ENCODE measurements around the gene POLR3F.
"Not testable (repeated sequence)": the region's sequence is repeated elsewhere in the genome, so short reads cannot be mapped to it uniquely, and the experiment has no call there.

Gene POLR3F, protein sequence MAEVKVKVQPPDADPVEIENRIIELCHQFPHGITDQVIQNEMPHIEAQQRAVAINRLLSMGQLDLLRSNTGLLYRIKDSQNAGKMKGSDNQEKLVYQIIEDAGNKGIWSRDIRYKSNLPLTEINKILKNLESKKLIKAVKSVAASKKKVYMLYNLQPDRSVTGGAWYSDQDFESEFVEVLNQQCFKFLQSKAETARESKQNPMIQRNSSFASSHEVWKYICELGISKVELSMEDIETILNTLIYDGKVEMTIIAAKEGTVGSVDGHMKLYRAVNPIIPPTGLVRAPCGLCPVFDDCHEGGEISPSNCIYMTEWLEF

DNA sequence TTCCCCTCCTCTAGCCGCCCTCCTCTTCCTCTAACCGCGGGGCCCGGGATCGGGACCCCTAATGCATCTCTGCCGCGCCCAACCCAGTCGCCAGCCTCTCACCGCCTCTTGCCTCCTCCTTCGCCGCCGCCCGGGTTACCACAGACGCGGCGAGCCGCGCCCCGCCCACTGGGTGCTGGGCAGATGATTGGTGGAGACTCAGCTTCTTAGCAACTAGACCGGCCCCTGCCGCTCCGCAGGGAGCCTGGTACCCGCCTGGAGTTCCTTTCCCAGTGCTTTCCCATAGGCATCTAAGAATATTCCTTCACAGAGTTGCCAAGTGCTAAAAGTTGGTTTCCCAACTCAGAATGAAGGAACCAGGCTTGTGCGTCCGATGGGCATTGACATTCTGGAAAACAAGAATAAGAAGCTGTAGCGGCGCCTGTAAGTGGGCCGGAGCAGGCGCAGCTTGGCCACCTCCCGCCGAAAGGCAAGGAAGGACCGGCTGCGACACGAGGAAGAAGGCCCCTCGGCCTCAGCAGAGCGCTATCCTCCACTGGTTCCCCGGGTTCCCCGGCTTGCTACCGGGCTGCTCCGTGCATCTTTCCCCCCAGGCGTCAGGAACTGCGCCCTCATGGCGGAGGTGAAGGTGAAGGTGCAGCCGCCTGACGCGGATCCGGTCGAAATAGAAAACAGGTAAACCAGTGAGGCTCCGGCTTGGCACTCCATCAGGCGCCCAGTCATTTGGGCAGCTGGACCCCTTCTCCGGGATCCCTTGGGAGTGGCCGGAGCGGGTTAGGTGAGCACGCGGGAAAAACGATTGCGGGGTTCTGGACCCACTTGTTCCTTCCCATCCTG is at the start of gene POLR3F, which contains the start of gene DZANK1:
Gene POLR3F (plus strand): TSS at position 497 of the 837 bp plus-strand sequence. CDS start 117 bp downstream, at position 614.
Gene DZANK1 (minus strand): TSS at position 137 of the 837 bp plus-strand sequence. CDS start 1,672 bp downstream, outside the sequence.
- peak; percentile 86 for DNase-seq (ENCODE audit: low read depth)

DNA sequence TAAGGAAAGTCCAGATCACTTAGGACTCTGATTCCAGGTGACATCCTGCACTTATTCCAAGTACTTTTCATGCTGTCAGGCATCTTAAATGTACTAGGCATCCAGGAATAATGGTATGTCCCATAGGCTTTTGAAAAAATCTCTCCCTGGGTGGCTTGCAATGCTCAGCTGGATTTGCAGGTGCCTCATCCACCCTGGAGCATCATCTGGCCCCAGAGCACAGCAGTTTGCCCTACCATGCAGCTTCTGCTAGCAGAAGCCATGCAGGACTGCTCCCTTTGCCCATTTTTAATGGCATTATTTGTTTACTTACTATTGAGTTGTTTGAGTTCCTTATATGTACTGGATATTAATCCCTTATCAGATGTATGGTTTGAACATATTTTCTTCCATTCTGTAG is 45.6 kb upstream of the POLR3F start:
- DNase-seq (ENCODE audit: low read depth), result no peak

GRCh38 chr20:18427214-18427613 is 40.0 kb upstream of the POLR3F start:
- no peak for DNase-seq (ENCODE audit: low read depth)

GRCh38 chr20:18428490-18429173 is 38.6 kb upstream of the POLR3F start:
- DNase-seq (ENCODE audit: low read depth), result no peak

DNA sequence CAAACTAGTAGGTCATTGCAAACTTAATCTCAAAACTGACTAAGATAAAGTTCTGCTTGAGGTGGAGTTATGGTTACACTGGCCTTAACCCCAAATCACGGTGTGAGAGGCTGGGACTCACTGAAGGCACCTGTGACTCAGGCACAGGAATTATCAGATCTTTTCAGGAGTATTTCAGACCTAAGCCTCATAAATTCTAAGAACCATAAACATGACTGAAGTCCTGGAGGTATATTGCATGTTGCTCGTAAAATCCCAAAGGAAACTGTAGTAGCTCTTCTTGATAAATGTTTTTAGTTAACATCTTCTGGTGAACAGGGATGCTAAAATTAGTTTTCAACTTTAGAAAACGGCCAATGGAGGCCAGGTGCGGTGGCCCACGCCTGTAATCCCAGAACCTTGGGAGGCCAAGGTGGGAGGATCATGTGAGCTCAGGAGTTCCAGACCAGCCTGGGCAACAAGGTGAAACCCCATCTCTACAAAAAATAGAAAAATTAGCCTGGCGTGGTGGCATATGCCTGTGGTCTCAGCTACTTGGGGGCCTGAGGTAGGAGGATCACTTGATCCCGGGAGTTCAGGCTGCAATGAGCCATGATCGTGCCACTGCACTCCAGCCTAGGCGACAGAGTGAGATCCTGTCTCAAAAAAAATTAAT is 36.9 kb upstream of the POLR3F start:
- no peak for DNase-seq (ENCODE audit: low read depth)

DNA sequence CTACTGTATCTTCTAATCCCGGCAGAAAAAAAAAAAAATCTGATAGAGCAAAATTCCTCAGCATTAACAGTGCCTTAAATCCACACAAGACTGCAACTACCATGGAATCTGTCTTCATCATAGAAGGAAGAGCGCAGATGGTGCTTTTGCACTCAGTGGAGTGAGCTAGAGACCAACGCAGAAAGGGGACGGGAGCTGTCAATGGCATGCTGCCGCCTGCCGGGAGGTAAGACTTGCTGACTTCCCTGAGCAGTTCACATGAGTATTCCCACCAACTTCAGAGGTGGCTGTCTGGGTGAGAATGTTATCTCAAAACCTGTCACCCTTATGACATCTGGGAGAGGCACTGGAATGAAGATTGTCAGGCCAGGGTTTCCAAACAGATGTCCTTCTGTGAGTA is 36.0 kb upstream of the POLR3F start:
- DNase-seq (ENCODE audit: low read depth), result no peak

- no peak for DNase-seq (ENCODE audit: low read depth)
These were observed 30.3 kb upstream of the POLR3F start for GRCh38 chr20:18436847-18437246.

DNA sequence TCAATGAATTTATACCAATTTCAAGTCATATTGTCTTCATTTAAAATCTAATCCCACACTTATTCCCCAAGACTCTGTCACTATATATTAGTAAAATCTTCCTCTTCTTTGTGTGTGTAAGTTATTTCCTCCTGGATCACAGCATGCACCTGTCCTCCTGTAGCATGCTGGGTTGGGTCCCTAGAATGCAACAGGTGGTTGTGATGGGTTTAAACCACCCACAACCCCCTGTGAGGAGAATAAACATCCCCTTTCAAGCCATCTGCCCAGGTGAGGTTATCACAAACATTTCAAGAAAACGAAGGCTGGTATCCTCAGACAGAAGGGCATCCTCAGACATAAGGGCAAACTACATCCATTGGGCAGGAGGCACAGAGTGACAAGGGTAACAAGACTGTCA is 26.8 kb upstream of the POLR3F start:
- DNase-seq (ENCODE audit: low read depth), result no peak

GRCh38 chr20:18443886-18444285 is 23.3 kb upstream of the POLR3F start:
- DNase-seq (ENCODE audit: low read depth), result no peak

DNA sequence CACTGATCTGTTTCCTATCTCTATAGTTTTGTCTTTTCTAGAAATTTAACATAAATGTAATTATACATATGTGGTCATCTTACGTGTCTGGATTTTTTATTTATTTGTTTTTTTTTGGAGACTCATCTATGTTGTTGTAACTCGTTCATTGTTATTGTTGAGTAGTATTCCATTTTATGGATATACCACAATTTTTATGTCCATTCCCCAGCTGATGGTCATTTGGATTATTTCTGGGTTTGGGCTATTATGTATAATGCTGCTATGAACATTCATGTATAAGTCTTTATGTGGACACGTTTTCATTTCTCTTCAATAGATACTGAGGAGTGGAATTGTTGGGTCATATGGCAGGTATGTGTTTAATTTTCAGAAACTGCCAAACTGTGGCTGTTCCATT is 10.6 kb upstream of the POLR3F start:
- DNase-seq (ENCODE audit: low read depth), result no peak

DNA sequence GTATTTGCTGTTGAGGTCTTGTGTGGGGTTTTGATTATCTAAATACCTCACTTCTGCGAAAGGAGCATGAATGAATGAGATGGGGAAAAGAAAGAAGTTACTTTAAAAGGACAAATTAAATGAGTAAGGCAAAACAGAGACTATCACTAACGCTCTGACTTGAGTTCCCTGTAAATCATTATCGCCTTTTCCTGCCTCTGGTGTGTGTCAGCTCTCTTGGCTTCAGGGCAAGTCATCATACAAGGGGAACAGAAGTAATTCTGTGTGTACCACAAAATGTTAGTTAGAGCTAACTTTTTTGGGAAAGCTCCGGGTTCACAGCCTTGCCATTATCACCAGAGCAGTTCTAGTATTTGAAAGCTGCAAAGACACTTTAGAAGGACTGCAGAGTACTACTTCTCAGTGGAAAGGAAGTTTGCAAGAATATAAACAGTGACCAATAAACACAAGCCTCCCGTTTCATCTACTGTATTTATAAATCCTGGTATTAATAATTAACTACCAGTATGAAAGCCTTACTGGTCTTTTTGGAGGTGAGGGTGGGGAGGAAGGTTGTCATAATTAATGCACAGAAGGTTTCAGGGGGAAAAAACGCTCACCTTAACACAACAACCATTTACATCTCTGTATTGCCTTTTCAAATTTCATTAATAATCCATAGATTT is 1.5 kb upstream of the POLR3F start:
- DNase-seq (ENCODE audit: low read depth), result no peak

- no peak for DNase-seq (ENCODE audit: low read depth)
These were observed 656 bp upstream of the POLR3F start for GRCh38 chr20:18466574-18466893.

DNA sequence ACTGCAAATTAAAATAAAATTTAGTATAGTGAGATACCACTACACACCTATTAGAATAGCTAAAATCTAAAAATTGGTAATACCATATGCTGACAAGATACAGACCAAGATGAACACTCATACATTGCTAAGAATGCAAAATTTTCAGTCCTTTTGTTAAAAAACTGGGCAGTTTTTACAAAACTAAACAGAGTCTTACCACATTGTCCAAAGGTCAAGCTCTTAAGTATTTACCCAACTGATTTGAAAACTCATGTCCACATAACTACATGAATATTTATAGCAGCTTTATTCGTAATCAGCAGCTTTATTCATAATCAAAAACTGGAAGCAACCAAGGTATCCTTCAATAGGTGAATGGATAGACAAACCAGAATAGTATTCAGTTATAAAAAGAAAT is 10.0 kb downstream of the POLR3F start:
- DNase-seq (ENCODE audit: low read depth), result no peak

DNA sequence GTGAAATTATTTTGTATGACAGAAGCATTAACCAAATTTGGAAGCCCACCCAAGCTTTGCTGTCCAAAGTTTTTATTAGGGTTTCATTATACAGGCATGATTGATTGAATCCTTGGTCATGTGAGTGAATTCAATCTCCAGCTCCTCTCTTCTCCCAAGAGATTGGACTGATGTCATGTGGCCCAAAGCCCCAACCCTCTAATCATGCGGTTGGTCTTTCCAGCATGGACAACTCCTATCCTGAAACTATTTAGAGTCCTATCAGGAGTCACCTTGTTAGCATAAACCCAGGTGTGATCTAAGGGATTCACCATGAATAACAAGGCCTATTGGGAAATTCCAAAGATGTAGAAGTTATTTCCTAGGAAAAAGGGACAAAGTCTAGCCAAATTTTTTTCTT is 10.6 kb downstream of the POLR3F start:
- DNase-seq (ENCODE audit: low read depth), result no peak

DNA sequence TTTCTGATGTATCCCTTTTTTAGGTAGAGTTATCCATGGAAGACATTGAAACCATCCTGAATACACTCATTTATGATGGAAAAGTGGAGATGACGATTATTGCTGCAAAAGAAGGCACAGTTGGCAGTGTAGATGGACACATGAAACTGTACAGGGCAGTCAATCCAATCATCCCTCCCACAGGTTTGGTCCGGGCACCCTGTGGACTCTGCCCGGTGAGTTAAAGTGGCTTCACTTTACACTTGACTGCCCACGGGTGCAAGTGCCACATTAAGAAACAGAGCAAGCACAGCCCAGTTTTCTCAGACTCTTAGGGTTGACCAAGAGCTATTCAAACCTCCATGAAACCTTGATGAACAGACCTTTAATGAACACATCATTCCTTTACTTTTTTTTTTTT is 14.4 kb downstream of the POLR3F start:
- DNase-seq (ENCODE audit: low read depth), result no peak

- no peak for DNase-seq (ENCODE audit: low read depth)
These were observed 21.1 kb downstream of the POLR3F start for GRCh38 chr20:18488301-18488700.

DNA sequence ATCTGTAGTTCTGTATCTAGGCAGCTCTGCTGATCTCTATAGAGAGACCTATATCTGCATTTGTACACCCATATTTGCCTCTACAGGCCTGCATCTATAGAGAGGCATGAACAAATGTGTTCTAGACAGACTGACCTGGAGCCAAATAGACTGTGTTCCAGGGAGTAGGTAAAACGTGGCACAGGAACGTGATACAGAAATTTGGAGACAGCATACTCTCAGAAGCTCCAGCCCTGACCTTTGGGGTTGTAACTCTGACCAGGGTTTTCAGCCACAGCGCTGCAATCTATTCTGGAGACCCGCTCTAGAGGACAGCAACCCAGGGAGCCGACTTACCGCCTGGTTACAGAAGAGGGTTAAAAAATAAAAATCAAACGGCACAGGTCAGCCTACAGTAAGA is 28.9 kb downstream of the POLR3F start:
- no peak for DNase-seq (ENCODE audit: low read depth)

- peak; percentile 58 for DNase-seq (ENCODE audit: low read depth)
These were observed 29.8 kb downstream of the POLR3F start, which contains the start of gene RBBP9 for GRCh38 chr20:18496740-18497592. TSS of gene RBBP9 (minus strand) at chr20:18497225. CDS start at chr20:18497167, 58 bp downstream.

- no peak for DNase-seq (ENCODE audit: low read depth)
These were observed 30.4 kb downstream of the POLR3F start for GRCh38 chr20:18497603-18498002.

GRCh38 chr20:18501672-18502071 is 34.5 kb downstream of the POLR3F start:
- not testable (repeated sequence) for DNase-seq (ENCODE audit: low read depth)
